ENCODE data around the gene GMPR2. TPM values are rescaled to one million over a fixed set of nuclear protein-coding genes. Genes with fewer than 3 reads are reported as not detected.

GMPR2 gene
- total RNA-seq, 1 donor from 2014 or later = 98.4 TPM

DNA sequence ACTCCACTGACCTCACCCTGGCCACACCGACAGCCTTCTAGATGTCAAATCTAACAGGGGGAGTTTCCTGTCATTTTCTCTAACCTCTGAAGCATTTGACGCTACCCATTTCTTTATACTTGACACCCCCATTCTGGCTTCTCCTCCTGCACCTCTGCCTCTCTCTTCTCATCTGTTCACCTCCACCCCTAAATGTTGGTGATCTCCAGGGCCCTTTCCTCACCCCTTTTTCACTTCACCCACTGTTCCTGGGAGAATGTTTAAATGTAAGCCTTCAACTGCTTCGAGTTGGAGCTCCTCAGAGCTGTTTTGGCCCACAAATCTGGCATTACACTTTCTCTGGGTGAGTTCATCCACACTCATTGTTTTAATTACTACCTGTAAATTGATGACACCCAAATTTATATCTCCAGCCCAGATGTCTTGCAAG is 39.1 kb downstream of the GMPR2 start:
- Histone ChIP-seq H3K4me2 (peak overlapping the region; percentile 82), H3K9me3 (ENCODE audit: low read depth) (no peaks in the 10 kb centered on the region), H3K4me1 (peaks cover 6% of the 10 kb centered on the region), H2AFZ (replicated peaks) (peak overlapping the region; percentile 91), H3K36me3 (no peaks in the 10 kb centered on the region), H3K79me2 (ENCODE audit: low read depth) (peaks cover 8% of the 10 kb centered on the region), H3K27me3 (no peaks in the 10 kb centered on the region), H3K27ac (no peak overlapping the region), H4K20me1 (ENCODE audit: low read depth) (no peaks in the 10 kb centered on the region), H3K4me3 (peak overlapping the region; percentile 86), H3K9ac (no peak overlapping the region), H3F3A (ENCODE audit: low read depth) (peaks cover 10% of the 10 kb centered on the region)
- no peaks in the 10 kb centered on the region for H3K9me3 Mint-ChIP-seq
- peak overlapping the region; percentile 85 for H3K4me3 Mint-ChIP-seq
- peaks cover 15% of the 10 kb centered on the region for H3K4me1 Mint-ChIP-seq
- no peak for DNase-seq (ENCODE audit: low spot score)
- H3K36me3 Mint-ChIP-seq = peaks cover 2% of the 10 kb centered on the region
- H3K27me3 Mint-ChIP-seq (ENCODE audit: insufficient read depth, low read depth) = peaks cover 8% of the 10 kb centered on the region
- TF ChIP-seq EZH2phosphoT487 (IDR thresholded peaks at IDR 0.05) (no peak), EZH2 (IDR thresholded peaks at IDR 0.05) (no peak)
- TF ChIP-seq, protein P1, sequence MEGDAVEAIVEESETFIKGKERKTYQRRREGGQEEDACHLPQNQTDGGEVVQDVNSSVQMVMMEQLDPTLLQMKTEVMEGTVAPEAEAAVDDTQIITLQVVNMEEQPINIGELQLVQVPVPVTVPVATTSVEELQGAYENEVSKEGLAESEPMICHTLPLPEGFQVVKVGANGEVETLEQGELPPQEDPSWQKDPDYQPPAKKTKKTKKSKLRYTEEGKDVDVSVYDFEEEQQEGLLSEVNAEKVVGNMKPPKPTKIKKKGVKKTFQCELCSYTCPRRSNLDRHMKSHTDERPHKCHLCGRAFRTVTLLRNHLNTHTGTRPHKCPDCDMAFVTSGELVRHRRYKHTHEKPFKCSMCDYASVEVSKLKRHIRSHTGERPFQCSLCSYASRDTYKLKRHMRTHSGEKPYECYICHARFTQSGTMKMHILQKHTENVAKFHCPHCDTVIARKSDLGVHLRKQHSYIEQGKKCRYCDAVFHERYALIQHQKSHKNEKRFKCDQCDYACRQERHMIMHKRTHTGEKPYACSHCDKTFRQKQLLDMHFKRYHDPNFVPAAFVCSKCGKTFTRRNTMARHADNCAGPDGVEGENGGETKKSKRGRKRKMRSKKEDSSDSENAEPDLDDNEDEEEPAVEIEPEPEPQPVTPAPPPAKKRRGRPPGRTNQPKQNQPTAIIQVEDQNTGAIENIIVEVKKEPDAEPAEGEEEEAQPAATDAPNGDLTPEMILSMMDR (IDR thresholded peaks at IDR 0.05) = no peak
- H3K27ac Mint-ChIP-seq = peak overlapping the region; percentile 4

GRCh38 chr14:24272467-24272866 is 39.7 kb downstream of the GMPR2 start:
- Histone ChIP-seq H2AFZ (replicated peaks) (no peak overlapping the region), H3K27me3 (no peaks in the 10 kb centered on the region), H3F3A (ENCODE audit: low read depth) (peaks cover 10% of the 10 kb centered on the region), H3K4me1 (peaks cover 6% of the 10 kb centered on the region), H3K9ac (no peak overlapping the region), H3K9me3 (ENCODE audit: low read depth) (no peaks in the 10 kb centered on the region), H3K4me3 (no peak overlapping the region), H3K36me3 (no peaks in the 10 kb centered on the region), H4K20me1 (ENCODE audit: low read depth) (no peaks in the 10 kb centered on the region), H3K79me2 (ENCODE audit: low read depth) (peaks cover 8% of the 10 kb centered on the region), H3K4me2 (peak overlapping the region; percentile 82), H3K27ac (no peak overlapping the region)
- Mint-ChIP-seq H3K27me3 (ENCODE audit: insufficient read depth, low read depth) (peaks cover 8% of the 10 kb centered on the region), H3K9me3 (no peaks in the 10 kb centered on the region), H3K4me1 (peaks cover 15% of the 10 kb centered on the region), H3K36me3 (peaks cover 2% of the 10 kb centered on the region), H3K4me3 (peak overlapping the region; percentile 85), H3K27ac (no peak overlapping the region)
- TF ChIP-seq EZH2phosphoT487 (IDR thresholded peaks at IDR 0.05) = no peak
- no peak for TF ChIP-seq EZH2 (IDR thresholded peaks at IDR 0.05)
- TF ChIP-seq, protein P1 (IDR thresholded peaks at IDR 0.05) = no peak
- DNase-seq (ENCODE audit: low spot score) = no peak

DNA sequence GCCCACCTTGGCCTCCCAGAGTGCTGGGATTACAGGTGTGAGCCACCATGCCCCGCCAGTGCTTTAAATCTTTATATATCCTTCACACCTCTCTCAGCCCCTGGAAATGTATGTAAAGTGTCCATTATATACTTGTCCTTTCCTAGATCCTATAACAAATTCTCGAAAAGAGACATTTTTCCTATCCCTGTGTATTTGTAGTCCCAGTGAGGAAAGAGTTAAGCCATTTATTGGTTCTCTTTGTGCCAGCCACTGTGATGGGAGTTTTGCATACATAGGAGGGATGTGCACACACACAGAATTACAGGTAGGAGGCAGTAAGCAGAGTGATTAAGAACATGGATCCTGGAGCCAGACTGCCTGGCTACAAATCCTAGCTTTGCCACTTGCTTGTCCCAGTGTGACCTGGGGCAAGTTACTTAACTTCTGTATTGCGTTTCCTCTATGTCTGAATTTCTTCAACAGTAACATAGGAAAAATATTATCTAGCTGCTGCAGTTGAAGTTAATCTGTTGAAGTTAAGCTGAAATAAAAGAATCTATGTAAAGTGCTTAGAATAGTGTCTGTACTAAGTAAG is 40.8 kb downstream of the GMPR2 start:
- H3K27ac ChIP-seq = no peak overlapping the region
- peaks cover 2% of the 10 kb centered on the region for H3K36me3 Mint-ChIP-seq
- H3K4me1 Mint-ChIP-seq = peaks cover 15% of the 10 kb centered on the region
- H3K27me3 ChIP-seq = no peaks in the 10 kb centered on the region
- no peak overlapping the region for H2AFZ ChIP-seq (replicated peaks)
- H3K4me2 ChIP-seq = no peak overlapping the region
- peaks cover 8% of the 10 kb centered on the region for H3K79me2 ChIP-seq (ENCODE audit: low read depth)
- H3K27ac Mint-ChIP-seq = no peak overlapping the region
- no peak overlapping the region for H3K4me3 Mint-ChIP-seq
- no peaks in the 10 kb centered on the region for H4K20me1 ChIP-seq (ENCODE audit: low read depth)
- H3K9me3 ChIP-seq (ENCODE audit: low read depth) = no peaks in the 10 kb centered on the region
- peaks cover 10% of the 10 kb centered on the region for H3F3A ChIP-seq (ENCODE audit: low read depth)
- H3K9ac ChIP-seq = no peak overlapping the region
- H3K4me1 ChIP-seq = peaks cover 6% of the 10 kb centered on the region
- TF ChIP-seq, protein P1 (IDR thresholded peaks at IDR 0.05) = peak; percentile 6
- TF ChIP-seq EZH2phosphoT487 (IDR thresholded peaks at IDR 0.05) = no peak
- no peaks in the 10 kb centered on the region for H3K9me3 Mint-ChIP-seq
- DNase-seq (ENCODE audit: low spot score) = no peak
- no peaks in the 10 kb centered on the region for H3K36me3 ChIP-seq
- H3K4me3 ChIP-seq = no peak overlapping the region
- peaks cover 6% of the 10 kb centered on the region for H3K27me3 Mint-ChIP-seq (ENCODE audit: insufficient read depth, low read depth)
